Measurements from ENCODE around the gene MEIOB. TPM values are rescaled to one million over a fixed set of nuclear protein-coding genes. Genes with fewer than 3 reads are reported as not detected.
A peak's percentile ranks its signal among the peaks of the same experiment; 100 is the strongest.

MEIOB gene
- total RNA-seq, 1 experiment from 2014 or later: 1.3 TPM

- Histone ChIP-seq H2BK120ac (ENCODE audit: low read depth, low read length, poor library complexity, severe bottlenecking) (no peak overlapping the region), H4K5ac (ENCODE audit: insufficient read length, low read depth, low read length) (no peak overlapping the region), H3K4me2 (ENCODE audit: insufficient read depth, insufficient read length, low read length) (no peak overlapping the region), H3K27ac (ENCODE audit: insufficient read length, low read depth, low read length) (no peak overlapping the region), H3K56ac (ENCODE audit: insufficient read length, low read depth, low read length) (no peak overlapping the region), H4K91ac (ENCODE audit: insufficient read length, low read depth, low read length) (no peak overlapping the region), H2BK5ac (ENCODE audit: insufficient read length, low read length) (no peak overlapping the region), H3K14ac (ENCODE audit: insufficient read depth, low read length) (no peak overlapping the region; the same call in 1 of the 2 replicates), H4K8ac (replicated peaks; ENCODE audit: insufficient read length, low read depth, low read length) (no peak overlapping the region), H3T11ph (ENCODE audit: low read length) (no peak overlapping the region), H2AFZ (ENCODE audit: low read length) (no peak overlapping the region), H3K79me2 (ENCODE audit: insufficient read depth, low read length) (no peaks in the 10 kb centered on the region), H2BK15ac (ENCODE audit: low read depth, low read length) (no peak overlapping the region), H3K23me2 (ENCODE audit: insufficient read length, low read depth, low read length, poor library complexity, severe bottlenecking) (peaks cover 4% of the 10 kb centered on the region), H3K23ac (ENCODE audit: insufficient read length, low read depth, low read length) (no peak overlapping the region), H3K27me3 (ENCODE audit: insufficient read depth, low read length) (peaks cover 27% of the 10 kb centered on the region), H3K9ac (ENCODE audit: extremely low read depth, insufficient read length, low read length) (no peak overlapping the region), H3K4me1 (ENCODE audit: insufficient read depth, low read length) (no peaks in the 10 kb centered on the region; the same call in 1 of the 2 replicates), H2BK12ac (ENCODE audit: insufficient read length, low read depth, low read length) (no peak overlapping the region), H3K79me1 (ENCODE audit: insufficient read depth, low read depth, low read length, poor library complexity, severe bottlenecking) (no peaks in the 10 kb centered on the region), H2BK20ac (ENCODE audit: low read depth, low read length, poor library complexity, severe bottlenecking) (no peak overlapping the region), H3K4ac (ENCODE audit: low read depth, low read length) (no peak overlapping the region), H3K9me3 (ENCODE audit: control insufficient read depth, low read depth, low read length) (no peaks in the 10 kb centered on the region), H3K18ac (ENCODE audit: insufficient read length, low read depth, low read length) (no peak overlapping the region), H4K20me1 (ENCODE audit: control insufficient read depth, insufficient read depth, insufficient read length) (no peaks in the 10 kb centered on the region), H2AK5ac (ENCODE audit: insufficient read length, low read length) (no peak overlapping the region)
- H3K9me3 Mint-ChIP-seq: no peaks in the 10 kb centered on the region
- WGBS (ENCODE audit: extremely low coverage, insufficient read length, low lambda C conversion rate): no CpG with 5 or more reads among the region's 15 CpGs
- no peak for DNase-seq
- no peak overlapping the region for H3K27ac Mint-ChIP-seq
- H3K4me1 Mint-ChIP-seq: peaks cover 3 to 49% of the 10 kb centered on the region in 2 experiments
- H3K4me3 Mint-ChIP-seq: peak overlapping the region in 1 of 2 experiments; percentile 32; a peak in 1 of 5 replicates
- H3K36me3 Mint-ChIP-seq (ENCODE audit: insufficient read depth in 1 of 3, low read depth in 3 of 3): no peaks in the 10 kb centered on the region
- no peak for TF ChIP-seq CTCF (conservative IDR thresholded peaks at IDR 0.05)
- peaks cover 54% of the 10 kb centered on the region for H3K27me3 Mint-ChIP-seq (ENCODE audit: low read depth)
Measured at GRCh38 chr16:1914084-1914608, 42.2 kb upstream of the MEIOB start.

Measured in H9 (cell line).